HG03159 (cell line): ENCODE data around the gene NAALAD2.
"Not testable (repeated sequence)": the region's sequence is repeated elsewhere in the genome, so short reads cannot be mapped to it uniquely, and the experiment has no call there.

Source experiments
- ATAC-seq: cut with Tn5 transposase; IDR thresholded peaks from one replicate; pipeline ENCODE4 v1.9.1; 2021; ENCODE audit warnings: mild to moderate bottlenecking, moderate library complexity; ENCODE audit not compliant: unreplicated experiment

The NAALAD2 gene

DNA sequence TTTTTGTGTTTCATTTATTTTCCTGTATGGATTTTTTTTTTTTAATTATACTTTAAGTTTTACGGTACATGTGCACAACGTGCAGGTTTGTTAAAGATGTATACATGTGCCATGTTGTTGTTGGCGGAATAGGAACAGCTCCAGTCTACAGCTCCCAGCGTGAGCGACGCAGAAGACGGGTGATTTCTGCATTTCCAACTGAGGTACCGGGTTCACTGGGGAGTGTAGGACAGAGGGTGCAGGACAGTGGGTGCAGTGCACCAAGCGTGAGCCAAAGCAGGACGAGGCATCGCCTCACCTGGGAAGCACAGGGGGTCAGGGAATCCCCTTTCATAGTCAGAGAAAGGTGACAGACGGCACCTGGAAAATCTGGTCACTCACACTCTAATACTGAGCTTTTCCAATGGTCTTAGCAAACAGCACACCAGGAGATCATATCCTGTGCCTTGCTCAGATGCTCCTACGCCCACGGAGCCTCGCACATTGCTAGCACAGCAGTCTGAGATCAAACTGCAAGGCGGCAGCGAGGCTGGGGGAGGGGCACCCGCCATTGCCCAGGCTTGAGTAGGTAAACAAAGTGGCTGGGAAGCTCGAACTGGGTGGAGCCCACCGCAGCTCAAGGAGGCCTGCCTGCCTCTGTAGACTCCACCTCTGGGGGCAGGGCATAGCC, 105.6 kb downstream of the NAALAD2 start:
- ATAC-seq, result not testable (repeated sequence)

DNA sequence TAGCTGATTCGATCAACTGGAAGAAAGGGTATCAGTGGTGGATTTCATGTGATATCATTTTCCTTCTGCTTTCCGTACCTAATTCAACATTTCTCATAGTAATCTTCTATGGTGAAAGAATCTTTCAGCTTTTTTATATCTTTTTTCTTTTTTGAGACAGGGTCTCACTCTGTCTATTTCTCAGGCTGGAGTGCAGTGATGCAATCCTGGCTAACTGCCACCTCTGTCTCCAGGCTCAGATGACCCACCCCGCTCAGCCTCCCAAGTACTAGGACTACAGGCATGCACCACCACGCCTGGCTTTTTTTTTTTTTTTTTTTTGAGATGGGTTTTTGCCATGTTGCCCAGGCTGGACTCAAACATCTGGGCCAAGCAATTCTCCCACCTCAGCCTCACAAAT, 107.0 kb downstream of the NAALAD2 start:
- ATAC-seq, result no peak
